Measurements from ENCODE around the gene EZH2.

GRCh38 chr7:148914208-148914777 lies 30.2 kb upstream of the EZH2 start:
- TF ChIP-seq CTCF (conservative IDR thresholded peaks at IDR 0.05 in 1 of 2, IDR thresholded peaks at IDR 0.05 in 1 of 2; ENCODE audit: low read depth in 1 of 2, low read length in 2 of 2) (no peak), EZH2 (IDR thresholded peaks at IDR 0.05; ENCODE audit: low read length, missing control alignments) (no peak)
